GM12891 (cell line): ENCODE results near the gene ASXL1.

Experiments used
- DNase-seq: peaks from one replicate; pipeline ENCODE4 v3.0.0; 2011; ENCODE audit warnings: low spot score; ENCODE audit not compliant: insufficient read length
- FAIRE-seq: peaks from 2 replicates; lab custom pipeline; 2011; peaks lifted over from hg19 to GRCh38; lab: Jason Lieb, UNC
- PAX5 ChIP-seq: IDR thresholded peaks from 2 replicates; pipeline ENCODE4 v1.6.1; 2011; ENCODE audit warnings: low read length, moderate library complexity, mild to moderate bottlenecking; ENCODE audit not compliant: insufficient read depth, severe bottlenecking
- POLR2A ChIP-seq: IDR thresholded peaks from 2 replicates; pipeline ENCODE4 v1.6.1; 2011; ENCODE audit warnings: low read depth, low read length, control low read depth
- POLR2AphosphoS5 ChIP-seq: IDR thresholded peaks from 2 replicates; pipeline ENCODE4 v1.6.1; 2011; ENCODE audit warnings: low read depth, low read length, control low read depth
- POU2F2 ChIP-seq: IDR thresholded peaks from 2 replicates; pipeline ENCODE4 v1.6.1; 2011; ENCODE audit warnings: low read depth, mild to moderate bottlenecking, control low read depth, low read length, moderate library complexity
- SPI1 ChIP-seq: IDR thresholded peaks from 2 replicates; pipeline ENCODE4 v1.6.1; 2011; ENCODE audit warnings: low read depth, low read length, control low read depth
- TAF1 ChIP-seq: IDR thresholded peaks from 2 replicates; pipeline ENCODE4 v1.6.1; 2011; ENCODE audit warnings: low read depth, low read length, control low read depth

Gene ASXL1

DNA sequence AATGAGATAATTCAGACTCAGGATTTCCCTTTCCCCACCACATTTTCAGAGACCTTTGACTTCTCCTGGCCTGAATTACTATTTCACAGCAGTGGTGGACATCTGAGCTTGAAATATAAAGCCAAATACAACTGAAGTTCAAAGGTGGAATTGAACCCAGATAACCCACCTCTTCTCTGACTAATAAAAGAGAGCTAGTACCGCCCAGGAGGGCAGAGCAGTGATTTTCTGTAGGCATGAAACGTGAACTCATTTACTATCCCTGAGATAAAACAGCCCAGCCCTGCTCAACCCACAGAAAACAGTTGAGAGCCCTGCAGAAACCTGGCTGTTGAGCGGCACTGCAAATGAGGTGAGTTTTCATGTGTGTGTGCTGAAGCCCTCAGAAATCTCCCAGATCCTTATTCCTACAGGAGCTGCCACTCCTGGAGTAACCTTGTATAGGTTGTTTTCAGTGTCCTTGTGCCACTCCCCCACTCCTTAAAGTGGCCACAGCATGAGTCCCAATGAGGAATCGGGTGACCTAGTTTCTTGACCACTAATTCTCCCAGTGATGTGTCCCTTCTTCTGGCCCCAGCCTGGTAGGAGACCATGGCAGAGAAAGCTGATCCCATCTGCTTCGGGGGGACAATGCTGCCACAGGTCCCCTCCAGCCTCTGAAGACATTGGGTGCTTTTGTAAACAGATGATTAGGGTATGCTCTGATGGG is 127.8 kb downstream of the ASXL1 start:
- FAIRE-seq (no peak), DNase-seq (no peak)
- TF ChIP-seq SPI1, result no peak

- TF ChIP-seq PAX5, result no peak
- no peak for TF ChIP-seq POLR2A
- no peak for TF ChIP-seq SPI1
- no peak for TF ChIP-seq POU2F2
- no peak for TF ChIP-seq POLR2AphosphoS5
- no peak for TF ChIP-seq TAF1
- FAIRE-seq, result no peak
Observed at GRCh38 chr20:32487381-32487780, 129.2 kb downstream of the ASXL1 start.

DNA sequence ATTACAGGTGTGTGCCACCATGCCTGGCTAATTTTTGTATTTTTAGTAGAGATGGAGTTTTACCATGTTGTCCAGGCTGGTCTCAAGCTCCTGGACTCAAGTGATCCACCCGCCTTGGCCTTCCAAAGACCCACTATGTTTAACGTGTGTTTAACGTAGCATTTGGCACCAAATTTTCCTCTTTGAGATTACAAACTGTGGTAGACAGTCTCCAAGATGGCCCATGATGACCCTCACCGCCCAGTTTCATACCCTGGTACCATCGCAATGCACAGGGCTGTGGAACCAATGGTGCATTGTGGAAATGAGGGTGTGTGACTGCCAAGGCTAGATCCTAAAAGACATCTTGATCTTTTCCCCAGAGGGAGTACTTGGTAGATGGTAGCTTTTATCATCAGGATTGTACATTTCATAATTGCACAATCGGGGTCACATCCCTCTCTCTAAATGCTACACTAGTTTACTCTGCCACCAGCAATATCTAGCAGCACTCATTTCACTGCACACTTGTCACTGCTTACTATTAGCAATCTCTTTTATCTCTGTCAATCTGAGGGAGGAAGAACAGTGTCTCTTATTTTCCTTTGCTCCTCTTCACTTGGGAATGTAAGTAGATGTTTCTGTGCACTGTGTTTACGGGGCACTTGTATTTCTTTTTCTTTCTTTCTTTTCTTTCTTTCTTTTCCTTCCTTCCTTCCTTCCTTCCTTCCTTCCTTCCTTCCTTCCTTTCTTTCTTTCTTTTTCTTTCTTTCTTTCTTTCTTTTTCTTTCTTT is 130.1 kb downstream of the ASXL1 start:
- FAIRE-seq, result no peak
- no peak for TF ChIP-seq TAF1
- TF ChIP-seq POU2F2, result no peak
- TF ChIP-seq PAX5, result no peak
- TF ChIP-seq SPI1, result no peak
- TF ChIP-seq POLR2AphosphoS5, result no peak
- no peak for TF ChIP-seq POLR2A
- DNase-seq, result no peak

More at GRCh38 chr20:32487381-32487780, 129.2 kb downstream of the ASXL1 start:
- no peak for DNase-seq
